ENCODE data around the gene PEX16.
A peak's percentile ranks its signal among the peaks of the same experiment; 100 is the strongest.

Gene PEX16

GRCh38 chr11:45922425-45923082, 4.9 kb upstream of the PEX16 start, which contains the start of gene LARGE2:
Gene LARGE2 (plus strand): TSS chr11:45922656. CDS start chr11:45922883, 227 bp downstream.
- no peak for TF ChIP-seq CTCF (IDR thresholded peaks at IDR 0.05)
- peaks cover 10 to 33% (median 14%) of the 10 kb centered on the region in 4 donors for H3K4me1 ChIP-seq
- no peak within 1 kb of the TSS for H3K27ac ChIP-seq
- intact Hi-C loops (cut with DNase I; ENCODE audit: low total_unique reads) = no loop called here
- DNase-seq = peak in 1 of 2 donors; percentile 60
- peaks cover 11 to 49% of the 10 kb centered on the region in 2 donors for H3K27me3 ChIP-seq
- H3K36me3 ChIP-seq = peaks cover 0 to under 1% (median 0%) of the 10 kb centered on the region in 3 donors
- peak within 1 kb of the TSS; percentile 0 to 37 for H3K4me3 ChIP-seq
- no peaks in the 10 kb centered on the region for H3K9me3 ChIP-seq

- no peak for TF ChIP-seq CTCF (IDR thresholded peaks at IDR 0.05)
- H3K27ac ChIP-seq = no peak overlapping the region
- peaks cover 11 to 45% of the 10 kb centered on the region in 2 donors for H3K27me3 ChIP-seq
- intact Hi-C loops (cut with DNase I; ENCODE audit: low total_unique reads) = no loop called here
- DNase-seq = peak in 1 of 2 donors; percentile 65
- no peaks in the 10 kb centered on the region for H3K36me3 ChIP-seq
- H3K4me1 ChIP-seq = peaks cover 10 to 40% (median 19%) of the 10 kb centered on the region in 4 donors
- H3K9me3 ChIP-seq = no peaks in the 10 kb centered on the region
- peak overlapping the region in 1 of 2 donors; percentile 37 for H3K4me3 ChIP-seq
Observed at GRCh38 chr11:45921561-45922424, 4.1 kb upstream of the PEX16 start.

GRCh38 chr11:45920531-45921477, 3.1 kb upstream of the PEX16 start:
- DNase-seq = peak in 1 of 2 donors; percentile 33
- Histone ChIP-seq H3K36me3 (peaks cover 0 to under 1% (median 0%) of the 10 kb centered on the region in 3 donors), H3K27ac (no peak overlapping the region)

GRCh38 chr11:45919806-45920530, 2.3 kb upstream of the PEX16 start:
- no peak for DNase-seq
- intact Hi-C loops (cut with DNase I; ENCODE audit: low total_unique reads) = loop anchor here (5.0 kb wide), 2 partner anchors 63 to 78 kb away; no protein-coding TSS in a partner anchor
- Histone ChIP-seq H3K4me1 (peaks cover 10 to 53% (median 27%) of the 10 kb centered on the region in 4 donors), H3K9me3 (no peaks in the 10 kb centered on the region), H3K27ac (no peak overlapping the region), H3K36me3 (peaks cover 0 to 9% (median 5%) of the 10 kb centered on the region in 3 donors), H3K27me3 (peaks cover 11 to 35% of the 10 kb centered on the region in 2 donors), H3K4me3 (no peak overlapping the region)
- TF ChIP-seq CTCF (IDR thresholded peaks at IDR 0.05) = no peak

More at GRCh38 chr11:45920531-45921477, 3.1 kb upstream of the PEX16 start:
- intact Hi-C loops (cut with DNase I; ENCODE audit: low total_unique reads) = no loop called here
- TF ChIP-seq CTCF (IDR thresholded peaks at IDR 0.05) = no peak
- no peaks in the 10 kb centered on the region for H3K9me3 ChIP-seq
- peaks cover 11 to 37% of the 10 kb centered on the region in 2 donors for H3K27me3 ChIP-seq
- H3K4me3 ChIP-seq = no peak overlapping the region
- H3K4me1 ChIP-seq = peaks cover 10 to 50% (median 27%) of the 10 kb centered on the region in 4 donors
